Smooth muscle cell (in vitro differentiated cells): ENCODE measurements around the gene ANKRD10. TPM values are rescaled to one million over a fixed set of nuclear protein-coding genes. Genes with fewer than 3 reads are reported as not detected.

ENCODE experiments used
- DNase-seq: peaks from one replicate; lab custom pipeline; 2025; ENCODE audit not compliant: unreplicated experiment; lab: John Stamatoyannopoulos, UW
- H2AFZ ChIP-seq: fragments of 200-600 bp; sonication (generic); 2 replicates; pipeline ENCODE4 v1.6.0; 2016; ENCODE audit warnings: antibody characterized with exemption, low read depth, mild to moderate bottlenecking
- H3F3A ChIP-seq: fragments of 200-600 bp; sonication (generic); 2 replicates; pipeline ENCODE4 v1.6.0; 2017; ENCODE audit warnings: antibody characterized with exemption, low read depth
- H3K27ac ChIP-seq: fragments of 200-600 bp; sonication (generic); 2 replicates; pipeline ENCODE4 v1.5.1; 2016; ENCODE audit warnings: low read depth, mild to moderate bottlenecking
- H3K27me3 ChIP-seq: fragments of 200-600 bp; sonication (generic); 2 replicates; pipeline ENCODE4 v1.6.1; 2016; ENCODE audit warnings: low read depth, mild to moderate bottlenecking
- H3K36me3 ChIP-seq: fragments of 200-600 bp; sonication (generic); 2 replicates; pipeline ENCODE4 v1.5.1; 2016; ENCODE audit warnings: low read depth
- H3K4me1 ChIP-seq: fragments of 200-600 bp; sonication (generic); 2 replicates; pipeline ENCODE4 v1.5.1; 2016; ENCODE audit warnings: low read depth
- H3K4me2 ChIP-seq: fragments of 200-600 bp; sonication (generic); 2 replicates; pipeline ENCODE4 v1.6.0; 2016; ENCODE audit warnings: mild to moderate bottlenecking
- H3K4me3 ChIP-seq: fragments of 200-600 bp; sonication (generic); 2 replicates; pipeline ENCODE4 v1.5.1; 2016; ENCODE audit warnings: mild to moderate bottlenecking
- H3K79me2 ChIP-seq: fragments of 200-600 bp; sonication (generic); 2 replicates; pipeline ENCODE4 v1.6.0; 2016; ENCODE audit warnings: low read depth, mild to moderate bottlenecking
- H3K9ac ChIP-seq: fragments of 200-600 bp; sonication (generic); 2 replicates; pipeline ENCODE4 v1.6.0; 2016; ENCODE audit warnings: low read depth
- H3K9me3 ChIP-seq: fragments of 200-600 bp; sonication (generic); replicated peaks from 2 replicates; pipeline ENCODE4 v1.5.1; 2016; ENCODE audit warnings: low read depth
- H4K20me1 ChIP-seq: fragments of 200-600 bp; sonication (generic); 2 replicates; pipeline ENCODE4 v1.6.0; 2016; ENCODE audit warnings: low read depth
- CTCF ChIP-seq: fragments of 200-600 bp; sonication (generic); IDR thresholded peaks from 2 replicates; pipeline ENCODE4 v1.5.1; 2017; ENCODE audit warnings: borderline replicate concordance, mild to moderate bottlenecking, antibody characterized with exemption; ENCODE audit not compliant: insufficient read depth, poor library complexity, severe bottlenecking
- WGBS: methylation state at CpG from one replicate; pipeline ENCODE4 v1.1.7; 2016; ENCODE audit warnings: low lambda C conversion rate; 5-methylcytosine and 5-hydroxymethylcytosine counted together
- polyA plus RNA-seq: library from polyadenylated mRNA; unstranded; fragments of >200 nt; fragmentation: Nextera tagmentation; extraction: Ambion mirVana; gene quantifications from 2 replicates; pipeline ENCODE4 v1.2.1, GENCODE V29; 2016
- total RNA-seq: library from RNA; depleted of rRNA; stranded (reverse); fragments of >200 nt; gene quantifications from 2 replicates; pipeline ENCODE4 v1.2.3, GENCODE V29; 2014

The ANKRD10 gene
- total and polyA plus RNA-seq, 2 experiments from 2014 or later = 31.0 to 61.8 TPM

GRCh38 chr13:110910013-110910890 is 4.6 kb downstream of the ANKRD10 start:
- H3K79me2 ChIP-seq = peaks cover 85% of the 10 kb centered on the region
- 82% methylated on average over 14 of the region's 14 CpGs for WGBS
- no peaks in the 10 kb centered on the region for H3K36me3 ChIP-seq
- H3K4me3 ChIP-seq = no peak overlapping the region
- H3K9me3 ChIP-seq = no peaks in the 10 kb centered on the region
- H3K4me2 ChIP-seq = no peak overlapping the region
- peaks cover 88% of the 10 kb centered on the region for H4K20me1 ChIP-seq
- H2AFZ ChIP-seq = no peak overlapping the region
- peaks cover 24% of the 10 kb centered on the region for H3K4me1 ChIP-seq
- DNase-seq = no peak
- no peaks in the 10 kb centered on the region for H3K27me3 ChIP-seq
- no peak for TF ChIP-seq CTCF
- H3K27ac ChIP-seq = no peak overlapping the region
- no peak overlapping the region for H3K9ac ChIP-seq
- H3F3A ChIP-seq = no peaks in the 10 kb centered on the region

DNA sequence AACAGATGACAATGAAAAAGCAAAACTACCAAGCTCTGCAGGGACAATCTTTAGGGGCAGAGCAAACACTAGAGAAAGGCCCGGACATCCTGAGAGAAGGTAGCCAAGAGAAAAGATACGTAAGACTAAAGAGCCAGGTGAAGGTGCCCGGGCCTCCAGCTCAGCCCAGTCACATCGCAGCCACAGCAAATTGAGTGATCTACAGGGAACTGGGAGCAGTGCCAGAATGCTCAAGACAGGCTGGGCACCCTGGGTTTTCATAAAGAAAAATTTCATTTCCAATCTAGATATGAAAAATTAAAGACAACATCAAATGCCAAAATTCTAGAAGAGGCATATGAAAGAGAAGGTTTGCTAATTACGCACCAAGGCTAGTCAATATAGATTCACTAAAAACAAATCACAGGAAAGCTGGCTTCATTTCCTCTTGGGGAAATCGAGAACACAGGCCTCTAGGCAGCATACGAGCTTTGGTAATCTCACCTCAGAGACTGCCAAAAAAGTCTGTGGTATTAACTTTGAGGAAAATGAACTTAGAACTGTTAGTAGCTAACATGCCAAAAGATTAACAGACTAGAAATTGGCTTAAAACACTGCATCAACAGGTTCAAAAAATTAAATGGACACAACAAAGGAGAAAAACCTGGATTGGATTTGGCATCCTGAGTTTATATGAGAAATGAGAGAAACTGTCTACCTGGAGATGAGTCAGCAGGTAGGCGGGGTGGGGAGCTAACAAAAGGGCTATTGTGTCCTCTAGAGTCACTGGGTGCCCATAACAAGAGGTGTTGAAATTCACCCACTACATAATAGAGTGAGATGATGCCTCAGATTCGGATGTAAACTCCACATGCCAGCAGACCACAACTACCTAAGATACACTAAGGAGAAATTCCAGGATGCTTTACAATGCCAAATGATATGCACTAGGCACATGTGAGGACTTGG is 6.6 kb downstream of the ANKRD10 start:
- DNase-seq = no peak
- H3K4me2 ChIP-seq = peak overlapping the region; percentile 17
- H3F3A ChIP-seq = no peaks in the 10 kb centered on the region
- peaks cover 90% of the 10 kb centered on the region for H3K79me2 ChIP-seq
- H3K9me3 ChIP-seq = no peaks in the 10 kb centered on the region
- no peak overlapping the region for H3K4me3 ChIP-seq
- H3K9ac ChIP-seq = peak overlapping the region; percentile 56
- peaks cover 23% of the 10 kb centered on the region for H3K4me1 ChIP-seq
- H2AFZ ChIP-seq = no peak overlapping the region
- H4K20me1 ChIP-seq = peaks cover 97% of the 10 kb centered on the region
- no peak for TF ChIP-seq CTCF
- H3K27ac ChIP-seq = peak overlapping the region; percentile 80
- no peaks in the 10 kb centered on the region for H3K27me3 ChIP-seq
- WGBS = 72% methylated on average over 9 of the region's 9 CpGs
- no peaks in the 10 kb centered on the region for H3K36me3 ChIP-seq

DNA sequence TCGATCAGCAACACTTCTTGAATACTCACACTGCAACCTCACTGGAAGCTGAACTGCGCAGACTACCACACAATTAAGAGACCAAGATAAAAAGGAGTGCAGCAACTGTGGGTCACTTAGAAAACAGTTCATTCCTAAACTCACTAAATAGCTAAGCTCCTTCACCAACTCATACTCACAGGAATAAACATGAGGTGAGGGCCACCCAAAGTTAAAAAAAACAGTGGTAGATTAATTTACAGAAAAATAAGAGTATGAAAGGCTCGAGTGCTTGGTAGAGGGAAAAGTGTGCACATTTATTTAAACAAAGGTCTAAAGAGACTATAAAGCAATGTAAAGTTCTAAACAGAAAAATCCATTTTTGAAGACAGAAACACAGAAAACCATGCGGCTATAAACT is 7.6 kb downstream of the ANKRD10 start:
- Histone ChIP-seq H4K20me1 (peaks cover 97% of the 10 kb centered on the region), H3K27ac (peak overlapping the region; percentile 5), H3K36me3 (no peaks in the 10 kb centered on the region), H3K4me3 (no peak overlapping the region), H3K4me2 (no peak overlapping the region), H3K9me3 (no peaks in the 10 kb centered on the region), H3K27me3 (no peaks in the 10 kb centered on the region), H2AFZ (no peak overlapping the region), H3K9ac (no peak overlapping the region), H3K4me1 (peaks cover 14% of the 10 kb centered on the region), H3K79me2 (peaks cover 87% of the 10 kb centered on the region), H3F3A (no peaks in the 10 kb centered on the region)
- DNase-seq = no peak
- 85% methylated on average over 3 of the region's 4 CpGs for WGBS
- TF ChIP-seq CTCF = no peak
